GM20000 (cell line): ENCODE results near the gene NPIPA1.
A peak's percentile ranks its signal among the peaks of the same experiment; 100 is the strongest.
"Not testable (repeated sequence)": the region's sequence is repeated elsewhere in the genome, so short reads cannot be mapped to it uniquely, and the experiment has no call there.

Experiments
- DNase-seq: peaks from one replicate; pipeline ENCODE4 v3.0.0; 2012; ENCODE audit warnings: low spot score
- CTCF ChIP-seq: IDR thresholded peaks from 2 replicates; pipeline ENCODE4 v1.5.1; 2012; ENCODE audit warnings: mild to moderate bottlenecking, control low read depth; ENCODE audit errors: extremely low read depth, missing control alignments

NPIPA1 gene

GRCh38 chr16:14961405-14962186, 24.4 kb downstream of the NPIPA1 start:
- no peak for DNase-seq

GRCh38 chr16:14963281-14964173, 26.3 kb downstream of the NPIPA1 start:
- DNase-seq = no peak
- no peak for TF ChIP-seq CTCF

More at GRCh38 chr16:14961405-14962186, 24.4 kb downstream of the NPIPA1 start:
- no peak for TF ChIP-seq CTCF

GRCh38 chr16:14965328-14965727, 28.1 kb downstream of the NPIPA1 start:
- no peak for DNase-seq
- no peak for TF ChIP-seq CTCF

- DNase-seq = not testable (repeated sequence)
Measured at GRCh38 chr16:14969795-14970194, 32.6 kb downstream of the NPIPA1 start.

- not testable (repeated sequence) for DNase-seq
Measured at GRCh38 chr16:14971621-14972228, 34.5 kb downstream of the NPIPA1 start.

GRCh38 chr16:14973785-14974322, 36.6 kb downstream of the NPIPA1 start:
- not testable (repeated sequence) for DNase-seq

- DNase-seq = not testable (repeated sequence)
Measured at GRCh38 chr16:14974331-14974655, 37.0 kb downstream of the NPIPA1 start.

- peak; percentile 97 for DNase-seq
Measured at GRCh38 chr16:14974656-14975417, 37.6 kb downstream of the NPIPA1 start, which contains the start of gene PDXDC1. PDXDC1 (plus strand) TSS chr16:14975026; CDS start chr16:14975200, 174 bp downstream.

GRCh38 chr16:14975418-14976194, 38.4 kb downstream of the NPIPA1 start:
- not testable (repeated sequence) for DNase-seq

- DNase-seq = not testable (repeated sequence)
Measured at GRCh38 chr16:14976971-14977736, 39.9 kb downstream of the NPIPA1 start.

GRCh38 chr16:14978281-14978680, 41.0 kb downstream of the NPIPA1 start:
- not testable (repeated sequence) for DNase-seq

- not testable (repeated sequence) for DNase-seq
Measured at GRCh38 chr16:14978908-14979307, 41.7 kb downstream of the NPIPA1 start.

GRCh38 chr16:14981234-14981633, 44.0 kb downstream of the NPIPA1 start:
- DNase-seq = not testable (repeated sequence)

GRCh38 chr16:14982521-14982920, 45.3 kb downstream of the NPIPA1 start:
- not testable (repeated sequence) for DNase-seq
